ENCODE results near the gene SIGLEC7. TPM values are rescaled to one million over a fixed set of nuclear protein-coding genes. Genes with fewer than 3 reads are reported as not detected.

SIGLEC7 gene
- total and polyA plus RNA-seq, 2 donors from 2014 or later: 1.2 to 4.0 TPM

GRCh38 chr19:51161867-51162496 lies 19.9 kb downstream of the SIGLEC7 start:
- no peak overlapping the region for H3K9ac ChIP-seq (ENCODE audit: low read length in 3 of 3)

GRCh38 chr19:51163257-51163656 lies 21.2 kb downstream of the SIGLEC7 start:
- H3K27ac ChIP-seq (ENCODE audit: low read depth in 2 of 2, low read length in 2 of 2): no peak overlapping the region
- H3K4me1 ChIP-seq (ENCODE audit: control insufficient read depth in 2 of 3, insufficient read depth in 2 of 3, low read depth in 1 of 3, low read length in 3 of 3): no peaks in the 10 kb centered on the region
- no peaks in the 10 kb centered on the region for H3K9me3 ChIP-seq (ENCODE audit: control insufficient read depth in 2 of 3, insufficient read depth in 1 of 3, low read length in 3 of 3)
- TF ChIP-seq CTCF (IDR thresholded peaks at IDR 0.05; ENCODE audit: borderline replicate concordance, extremely low read depth, insufficient read depth): no peak
- no peak overlapping the region for H3K4me3 ChIP-seq (ENCODE audit: low read length in 3 of 3)
- DNase-seq: no peak
- H3K36me3 ChIP-seq (ENCODE audit: control insufficient read depth in 2 of 3, insufficient read depth in 3 of 3, low read length in 3 of 3): no peaks in the 10 kb centered on the region
- intact Hi-C loops (cut with DNase I): no loop called here
- H3K27me3 ChIP-seq (ENCODE audit: control insufficient read depth, insufficient read depth, low read length): no peaks in the 10 kb centered on the region
- no peak overlapping the region for H3K9ac ChIP-seq (ENCODE audit: low read length in 3 of 3)
- FAIRE-seq: no peak

More at GRCh38 chr19:51161867-51162496, 19.9 kb downstream of the SIGLEC7 start:
- FAIRE-seq (no peak), DNase-seq (no peak)
- TF ChIP-seq CTCF (IDR thresholded peaks at IDR 0.05; ENCODE audit: borderline replicate concordance, extremely low read depth, insufficient read depth): no peak
- Histone ChIP-seq H3K4me3 (ENCODE audit: low read length in 3 of 3) (no peak overlapping the region), H3K4me1 (ENCODE audit: control insufficient read depth in 2 of 3, insufficient read depth in 2 of 3, low read depth in 1 of 3, low read length in 3 of 3) (no peaks in the 10 kb centered on the region), H3K9me3 (ENCODE audit: control insufficient read depth in 2 of 3, insufficient read depth in 1 of 3, low read length in 3 of 3) (no peaks in the 10 kb centered on the region), H3K27ac (ENCODE audit: low read depth in 2 of 2, low read length in 2 of 2) (no peak overlapping the region), H3K36me3 (ENCODE audit: control insufficient read depth in 2 of 3, insufficient read depth in 3 of 3, low read length in 3 of 3) (no peaks in the 10 kb centered on the region), H3K27me3 (ENCODE audit: control insufficient read depth, insufficient read depth, low read length) (no peaks in the 10 kb centered on the region)
- intact Hi-C loops (cut with DNase I): no loop called here

GRCh38 chr19:51164215-51164614 lies 22.1 kb downstream of the SIGLEC7 start:
- no peak for TF ChIP-seq CTCF (IDR thresholded peaks at IDR 0.05; ENCODE audit: borderline replicate concordance, extremely low read depth, insufficient read depth)
- no peaks in the 10 kb centered on the region for H3K9me3 ChIP-seq (ENCODE audit: control insufficient read depth in 2 of 3, insufficient read depth in 1 of 3, low read length in 3 of 3)
- H3K4me3 ChIP-seq (ENCODE audit: low read length in 3 of 3): no peak overlapping the region
- no peak overlapping the region for H3K9ac ChIP-seq (ENCODE audit: low read length in 3 of 3)
- H3K27me3 ChIP-seq (ENCODE audit: control insufficient read depth, insufficient read depth, low read length): no peaks in the 10 kb centered on the region
- intact Hi-C loops (cut with DNase I): no loop called here
- no peaks in the 10 kb centered on the region for H3K36me3 ChIP-seq (ENCODE audit: control insufficient read depth in 2 of 3, insufficient read depth in 3 of 3, low read length in 3 of 3)
- H3K4me1 ChIP-seq (ENCODE audit: control insufficient read depth in 2 of 3, insufficient read depth in 2 of 3, low read depth in 1 of 3, low read length in 3 of 3): no peaks in the 10 kb centered on the region
- DNase-seq: no peak
- no peak for FAIRE-seq
- no peak overlapping the region for H3K27ac ChIP-seq (ENCODE audit: low read depth in 2 of 2, low read length in 2 of 2)
